HCEC 1CT (cell line): ENCODE data around the gene PLPP2.

Experiments used
- DNase-seq: peaks from one replicate; pipeline ENCODE4 v3.0.0-alpha.2; 2017

The PLPP2 gene

DNA sequence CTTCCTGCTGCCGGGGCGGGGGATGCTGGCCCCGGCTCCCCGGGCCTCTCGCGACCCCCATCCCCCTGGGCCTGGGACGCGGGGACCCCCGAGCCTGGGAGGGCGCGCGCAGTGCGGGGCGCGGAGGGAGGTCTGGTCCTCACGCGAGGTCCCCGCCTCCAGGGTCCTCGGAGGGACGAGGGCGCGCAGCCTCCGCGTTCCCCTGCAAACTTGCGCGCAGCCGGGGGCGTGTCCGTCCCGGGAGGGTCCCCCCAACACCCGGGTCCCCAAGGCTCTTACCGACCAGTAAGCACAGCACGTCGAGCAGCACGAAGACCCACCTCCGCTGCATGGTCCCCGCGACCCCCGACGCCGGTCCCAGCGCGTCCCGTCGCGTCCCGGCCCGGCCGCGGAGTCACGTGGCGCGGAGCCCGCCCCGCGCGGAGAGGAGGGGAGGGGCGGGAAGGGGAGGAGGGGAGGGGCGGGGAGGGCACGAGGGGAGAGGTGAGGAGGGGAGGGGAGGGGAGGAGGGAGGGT, at the start of gene PLPP2:
Gene PLPP2 (minus strand): TSS at position 398 of the 516 bp plus-strand sequence. CDS start 67 bp downstream, at position 331.
- DNase-seq, result no peak

DNA sequence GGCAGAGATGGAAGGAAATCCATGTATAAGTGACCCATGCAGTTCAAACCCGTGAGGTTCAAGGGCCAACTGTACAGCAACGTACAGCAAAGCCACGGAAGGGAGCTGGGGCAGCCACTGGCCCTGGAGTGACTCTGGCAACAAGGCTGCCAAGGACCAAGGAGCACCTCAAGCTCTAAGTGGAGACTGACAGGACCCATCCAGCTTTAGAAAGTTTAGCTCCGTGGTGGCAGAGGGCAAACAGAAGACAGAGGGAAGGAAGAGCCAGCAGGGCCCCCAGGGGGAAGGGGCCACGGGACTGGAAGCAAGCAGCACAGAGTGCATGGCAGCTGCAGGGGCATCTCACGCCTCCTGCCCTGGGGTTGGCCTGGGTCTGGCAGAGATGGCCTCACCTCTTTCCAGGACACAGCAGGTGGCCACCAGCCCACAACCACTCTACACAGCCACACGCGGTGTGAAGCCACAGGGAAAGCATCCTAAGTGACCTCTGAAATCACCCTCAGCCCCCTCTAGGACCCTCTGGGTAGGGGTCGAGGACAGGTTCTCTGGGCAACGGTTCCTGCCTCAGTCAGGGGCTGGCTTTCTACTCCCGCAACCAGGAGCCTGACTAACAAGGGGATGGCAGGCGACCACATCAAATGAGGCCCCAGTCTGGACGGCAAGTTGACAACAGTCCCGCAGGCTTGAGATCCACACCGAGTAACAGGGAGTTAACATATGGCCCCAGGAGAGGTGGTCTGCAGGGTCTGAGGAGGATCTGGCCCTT, 49.6 kb upstream of the PLPP2 start:
- DNase-seq, result no peak

DNA sequence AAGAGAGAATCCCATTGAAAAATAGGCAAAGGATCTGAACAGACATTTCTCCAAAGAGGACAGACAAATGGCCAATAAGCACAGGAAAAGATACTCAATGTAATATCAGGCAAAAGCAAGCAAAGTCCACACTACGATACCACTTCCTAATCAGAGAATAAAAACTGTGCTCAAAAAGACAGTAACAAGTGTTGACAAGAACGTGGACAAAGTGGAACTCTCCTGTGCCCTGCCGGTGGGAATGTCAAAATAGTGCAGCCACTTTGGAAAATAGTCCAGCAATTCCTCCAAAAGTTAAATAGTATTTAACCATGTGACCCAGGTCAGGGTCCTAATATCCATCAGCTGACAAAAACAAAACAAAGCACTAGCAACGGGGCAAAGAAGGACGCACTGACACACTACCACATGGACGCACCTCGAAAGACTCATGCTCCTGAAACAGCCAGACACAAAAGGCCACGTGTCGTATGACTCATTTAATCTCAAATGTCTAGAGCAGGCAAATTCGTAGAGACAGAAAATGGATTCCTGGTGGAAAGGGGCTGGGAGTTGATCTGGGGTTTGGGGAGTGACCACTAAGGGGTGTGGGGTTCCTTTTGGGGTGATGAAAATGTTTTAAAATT, 48.2 kb upstream of the PLPP2 start:
- no peak for DNase-seq

DNA sequence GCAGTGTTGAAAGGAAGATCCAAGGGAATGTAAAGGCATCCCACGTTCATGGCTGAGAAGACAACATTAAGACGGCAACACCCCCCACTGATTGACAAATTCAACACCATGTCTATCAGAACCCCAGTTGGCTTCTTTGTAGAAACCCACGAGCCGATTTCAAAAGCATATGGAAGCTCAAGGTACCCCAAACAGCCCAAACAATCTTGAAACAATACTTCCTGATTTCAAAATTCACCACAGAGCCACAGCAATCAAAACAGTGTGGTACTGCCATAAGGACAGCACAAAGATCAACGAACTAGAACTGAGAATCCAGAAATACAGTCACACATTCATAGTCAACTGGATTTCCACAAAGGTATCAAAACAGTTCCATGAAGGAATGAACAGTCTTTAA, 47.2 kb upstream of the PLPP2 start:
- no peak for DNase-seq

DNA sequence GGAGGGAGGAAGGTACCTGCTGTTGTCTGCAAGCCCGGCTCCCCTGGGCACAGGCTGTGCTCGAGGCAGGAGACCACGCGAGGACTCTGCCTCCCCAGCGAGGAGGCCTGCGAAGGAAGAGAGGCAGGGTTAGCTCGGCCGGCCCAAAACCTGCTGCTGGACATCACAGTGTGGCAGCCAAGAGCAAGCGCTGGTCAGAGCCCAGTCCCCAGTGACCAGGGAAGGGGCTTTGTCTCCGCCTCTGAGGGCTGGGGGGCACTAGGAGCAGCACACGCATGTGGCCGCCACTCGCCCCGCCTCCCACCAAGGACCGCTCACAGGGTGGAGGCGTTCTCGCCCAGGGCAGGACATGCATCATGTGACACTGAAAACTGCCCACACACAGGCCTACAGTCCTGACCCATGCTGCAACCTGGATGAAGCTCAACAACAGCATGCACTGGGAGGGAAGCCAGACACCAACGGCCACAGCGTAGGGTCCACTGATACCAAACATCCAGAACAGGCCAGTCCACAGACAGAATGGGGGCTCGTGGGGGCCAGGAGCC, 44.9 kb upstream of the PLPP2 start:
- DNase-seq, result no peak

DNA sequence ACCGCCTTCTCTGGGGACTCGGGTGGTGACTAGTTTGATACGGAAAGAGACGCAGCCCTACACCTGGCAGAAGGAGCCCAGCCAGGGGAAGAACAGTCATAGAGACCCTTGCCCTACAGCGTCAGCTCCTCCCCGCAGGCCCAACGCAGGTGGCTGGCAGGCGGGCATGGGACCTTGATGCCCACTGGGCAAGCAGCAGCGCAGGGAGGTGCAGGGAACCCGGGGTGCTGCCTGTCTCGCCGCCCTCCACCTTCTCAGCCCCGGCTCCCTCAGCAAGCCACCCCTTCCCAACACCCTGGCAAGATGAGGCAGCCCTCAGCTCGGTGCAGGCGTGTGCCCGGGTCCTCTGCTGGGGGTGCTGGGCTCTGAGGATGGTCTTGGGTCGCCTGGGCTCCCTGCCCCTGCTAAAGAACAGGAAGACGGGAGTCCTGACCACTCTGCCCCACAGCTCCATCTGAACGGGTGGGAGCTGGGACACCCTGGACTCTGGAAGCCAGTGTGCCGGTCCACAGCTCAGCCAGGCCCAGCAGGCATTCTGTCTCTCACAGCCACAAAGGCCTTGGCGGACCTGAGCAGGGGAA, 44.4 kb upstream of the PLPP2 start:
- no peak for DNase-seq

DNA sequence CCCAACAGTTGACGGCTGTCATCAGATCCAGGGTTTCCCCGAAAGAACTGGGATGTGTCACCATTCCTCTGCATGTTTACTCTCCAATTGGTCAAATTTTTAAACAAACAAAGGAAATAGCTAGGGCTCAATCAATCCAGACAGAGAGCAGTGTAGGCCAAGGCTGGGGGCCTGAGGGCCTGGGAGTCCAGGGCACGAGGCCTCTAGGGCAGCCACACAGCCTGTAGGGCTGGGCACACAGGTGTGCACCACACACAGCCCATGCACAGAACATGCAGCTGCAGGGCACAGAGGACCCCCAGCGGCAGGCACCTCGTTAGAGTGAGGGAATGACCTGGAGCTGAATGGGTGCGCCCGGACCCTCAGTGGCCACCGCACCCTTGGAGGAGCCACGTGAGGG, 43.9 kb upstream of the PLPP2 start:
- no peak for DNase-seq

DNA sequence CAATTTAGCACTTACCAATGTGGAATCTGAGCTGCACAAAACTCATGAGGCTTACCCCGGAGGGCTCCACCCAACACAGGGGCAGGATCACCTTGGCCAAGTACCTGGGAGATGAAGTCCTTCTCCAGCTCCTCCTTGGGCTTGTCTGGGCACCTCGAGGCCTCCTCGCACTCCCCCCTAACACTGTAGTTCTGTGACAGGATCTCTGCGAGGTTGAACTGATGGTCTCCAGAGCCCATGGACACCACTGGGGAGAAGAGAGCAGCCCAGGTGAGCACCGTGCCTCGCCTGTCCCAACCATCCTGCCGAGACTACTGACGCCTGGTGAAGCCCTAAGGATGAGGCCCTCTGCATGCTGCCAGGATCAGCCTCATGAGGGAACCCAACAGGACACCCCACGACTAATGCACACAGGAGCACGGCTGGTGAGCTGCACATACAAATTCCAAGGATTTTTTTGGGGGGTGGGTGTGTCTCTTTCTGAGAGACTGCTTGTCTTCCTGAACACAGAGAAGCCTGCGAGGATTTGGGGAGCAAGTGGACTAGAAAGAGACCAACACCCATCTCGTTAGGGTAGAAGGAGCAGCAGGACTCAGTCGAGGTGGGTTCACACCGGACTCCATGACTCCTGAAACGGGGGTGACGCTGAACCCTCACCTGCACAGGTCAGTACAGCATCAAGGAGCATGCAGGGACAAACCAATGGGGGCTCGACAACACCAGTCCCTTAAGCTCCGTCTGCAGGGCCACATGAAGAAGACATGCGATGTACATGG, 43.3 kb upstream of the PLPP2 start:
- no peak for DNase-seq

DNA sequence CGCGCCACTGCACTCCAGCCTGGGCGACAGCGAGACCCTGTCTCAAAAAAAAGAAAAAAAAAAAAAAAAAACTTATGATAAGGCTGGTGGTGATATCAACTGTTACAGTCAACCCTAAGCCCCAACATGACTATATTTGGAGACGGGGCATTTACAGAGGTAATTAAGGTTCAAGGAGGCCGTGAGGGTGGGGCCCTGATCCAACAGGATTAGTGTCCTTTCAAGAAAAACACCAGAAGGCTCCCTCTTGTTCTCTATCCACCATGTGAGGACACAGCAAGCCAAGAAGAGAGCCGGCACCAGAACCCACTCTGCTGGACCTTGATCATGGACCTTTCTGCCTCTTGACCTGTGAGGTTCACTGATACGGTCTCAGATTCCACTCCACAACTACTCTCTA, 39.3 kb upstream of the PLPP2 start:
- no peak for DNase-seq

DNA sequence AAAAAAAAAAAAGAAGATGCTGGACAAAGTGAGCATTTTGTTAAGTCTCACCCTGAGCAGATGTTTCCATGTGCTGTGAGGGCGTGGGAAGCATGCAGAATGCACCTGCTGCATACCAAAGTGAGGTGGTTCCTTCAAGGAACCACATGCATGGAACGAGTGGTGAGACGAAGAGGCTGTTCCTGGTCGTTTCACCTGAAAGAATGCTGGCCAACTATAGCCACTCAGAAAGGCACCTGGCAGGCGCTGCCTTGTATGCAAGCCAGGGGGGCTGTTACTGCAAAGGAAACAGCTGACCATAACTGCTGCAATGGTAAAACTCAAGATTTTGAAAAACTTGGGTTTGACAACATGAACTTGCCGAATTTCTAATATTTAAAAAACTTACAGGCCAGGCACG, 38.7 kb upstream of the PLPP2 start:
- DNase-seq, result no peak

DNA sequence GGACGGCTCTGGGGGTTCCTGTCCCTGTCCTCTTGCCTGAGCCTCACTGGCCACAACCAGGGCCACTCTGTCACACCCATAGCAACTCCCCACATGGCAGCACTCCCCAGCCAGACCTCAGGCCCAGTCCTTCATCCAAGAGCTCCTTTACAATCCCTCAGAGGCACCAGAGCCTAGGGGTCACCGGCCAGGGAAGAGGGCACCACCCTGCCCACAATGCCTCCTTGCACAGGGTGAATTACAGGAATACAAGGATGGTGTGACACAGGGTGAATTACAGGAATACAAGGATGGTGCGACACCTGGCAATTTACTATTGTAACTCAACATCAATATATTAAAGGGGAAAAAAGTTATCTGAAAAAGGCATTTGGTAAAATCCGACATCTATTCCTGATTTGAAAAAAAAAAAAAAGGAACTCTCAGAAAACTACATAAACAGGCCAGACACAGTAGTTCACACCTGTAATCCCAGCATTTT, 36.9 kb upstream of the PLPP2 start:
- DNase-seq, result no peak

DNA sequence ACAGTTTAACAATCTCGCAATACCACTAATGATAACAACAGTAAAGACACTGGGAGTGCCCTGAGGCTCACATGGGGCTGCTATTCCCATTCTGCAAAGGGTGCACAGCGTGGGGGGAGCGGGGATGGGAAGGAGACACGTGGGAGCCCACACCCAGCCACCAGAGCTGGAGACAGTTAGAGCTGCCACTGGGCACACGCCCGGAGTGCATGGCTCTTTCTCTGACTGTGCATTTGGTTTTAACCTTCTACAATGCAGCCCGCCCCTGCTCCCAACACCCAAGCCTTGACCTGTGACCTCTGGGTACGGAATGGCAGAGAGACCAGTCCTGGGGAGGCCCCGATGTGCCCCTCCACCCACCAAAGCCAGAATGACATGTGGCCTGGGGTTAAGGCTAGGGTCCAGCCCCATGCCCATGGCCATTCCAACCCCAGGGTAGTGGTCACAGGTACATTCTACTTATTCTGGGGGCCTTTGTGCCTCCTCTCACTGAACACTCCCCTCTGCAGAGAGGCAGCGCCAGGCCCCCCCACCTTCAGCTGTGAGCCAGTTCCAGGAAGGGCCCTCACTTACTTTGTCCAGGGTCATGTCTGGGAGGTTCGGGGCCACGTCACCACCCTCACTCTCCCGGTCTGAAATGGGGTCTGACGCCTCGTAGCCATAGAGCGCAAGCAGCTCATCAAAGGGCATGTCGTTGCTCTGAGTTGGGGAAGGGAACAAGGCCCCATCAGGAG, 36.3 kb upstream of the PLPP2 start:
- no peak for DNase-seq

DNA sequence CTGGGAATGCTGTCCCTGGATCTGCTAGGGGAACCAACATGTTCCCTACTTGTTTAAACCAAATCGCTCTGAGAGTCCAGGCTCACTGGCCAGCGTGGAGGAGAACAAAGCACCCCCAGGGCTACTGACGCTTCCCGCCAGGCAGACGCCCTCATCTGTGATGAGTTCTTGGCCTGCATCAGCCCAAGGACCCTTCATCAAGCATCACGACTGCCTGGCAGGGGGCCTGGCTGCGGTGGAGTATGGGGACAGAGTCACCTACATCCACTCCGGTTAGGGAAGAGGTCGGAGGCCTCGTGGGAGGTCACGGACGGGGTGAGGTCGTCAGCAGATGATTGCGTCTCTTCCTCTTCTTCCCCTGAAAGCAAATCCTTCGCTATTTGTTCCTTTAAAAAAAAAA, 35.7 kb upstream of the PLPP2 start:
- no peak for DNase-seq

DNA sequence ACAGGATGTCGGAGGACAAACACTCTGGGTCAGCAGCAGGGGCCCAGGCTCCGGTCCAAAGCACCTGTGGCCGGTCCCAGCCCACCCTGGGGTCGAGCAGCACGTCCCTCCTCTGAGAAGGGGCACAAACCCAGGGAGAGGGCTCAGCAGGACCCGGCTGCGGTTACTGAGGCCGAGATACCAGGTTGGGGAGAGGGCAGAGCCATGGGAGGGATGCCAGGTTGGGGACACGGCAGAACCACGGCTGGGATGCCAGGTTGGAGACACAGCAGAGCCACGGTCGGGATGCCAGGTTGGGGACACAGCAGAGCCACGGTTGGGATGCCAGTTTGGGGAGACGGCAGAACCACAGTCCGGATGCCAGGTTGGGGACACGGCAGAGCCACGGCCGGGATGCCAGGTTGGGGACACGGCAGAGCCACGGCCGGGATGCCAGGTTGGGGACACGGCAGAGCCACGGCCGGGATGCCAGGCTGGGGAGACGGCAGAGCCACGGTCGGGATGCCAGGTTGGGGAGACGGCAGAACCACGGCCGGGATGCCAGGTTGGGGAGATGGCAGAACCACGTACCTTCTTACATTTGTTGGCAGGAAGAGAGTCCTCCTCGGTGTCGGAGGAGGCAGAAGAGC, 34.8 kb upstream of the PLPP2 start:
- DNase-seq, result no peak

DNA sequence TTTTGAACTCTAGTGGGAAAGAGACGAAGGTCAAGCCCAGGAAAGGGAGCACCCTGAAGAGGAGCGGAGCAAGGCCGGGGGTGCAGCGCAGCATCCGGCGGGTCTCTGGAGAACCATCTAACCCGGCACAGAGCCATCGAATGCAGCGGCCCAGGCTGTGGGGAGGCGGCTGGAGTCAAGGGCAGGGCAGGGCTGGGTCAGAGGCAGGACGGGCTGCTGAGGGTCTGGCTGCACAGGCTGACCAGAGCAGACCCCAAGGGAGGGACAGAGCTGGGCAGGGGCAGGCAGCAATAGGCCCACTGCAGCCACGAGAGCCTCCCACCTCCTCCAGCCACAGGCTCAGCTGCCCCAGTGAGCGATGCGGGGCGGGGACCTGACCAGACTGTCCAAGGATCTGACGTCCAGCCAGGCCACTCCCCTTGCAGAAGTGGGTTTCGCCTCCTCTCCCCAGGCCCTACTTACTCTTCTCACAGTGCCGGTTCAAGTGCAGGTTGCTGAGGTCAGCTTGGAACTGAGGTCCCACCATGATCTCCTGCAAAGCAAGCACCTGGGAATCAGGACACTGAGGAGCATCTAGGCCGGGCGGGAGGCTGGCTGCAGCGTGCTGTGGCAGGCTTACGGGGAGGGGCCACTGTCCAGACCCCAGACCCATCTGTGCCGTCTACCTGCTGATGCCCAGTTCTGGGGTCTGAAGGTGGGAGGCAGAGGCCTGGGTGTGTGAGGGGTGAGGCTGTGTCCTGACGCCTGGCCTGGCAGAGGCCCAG, 34.2 kb upstream of the PLPP2 start:
- DNase-seq, result no peak

DNA sequence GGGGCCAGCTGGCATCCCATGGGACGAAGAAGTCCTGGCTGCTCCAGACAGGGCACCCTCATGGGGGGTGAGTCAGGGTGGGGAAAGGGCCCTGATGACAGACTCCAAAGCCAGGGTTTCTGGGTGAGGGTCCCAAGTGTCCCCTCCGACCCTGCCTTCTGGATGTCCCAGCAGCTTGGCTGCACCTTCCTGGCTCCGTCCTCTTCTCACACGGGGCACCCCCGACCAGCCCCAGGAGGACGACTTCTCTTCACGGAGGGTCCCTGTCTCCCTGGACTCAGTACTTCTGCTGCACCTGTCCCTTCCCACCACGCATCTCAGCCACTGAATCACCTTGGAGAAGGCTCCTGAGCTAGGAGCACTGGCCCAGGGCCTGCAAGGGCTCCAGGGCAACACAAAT, 33.5 kb upstream of the PLPP2 start:
- DNase-seq, result no peak

DNA sequence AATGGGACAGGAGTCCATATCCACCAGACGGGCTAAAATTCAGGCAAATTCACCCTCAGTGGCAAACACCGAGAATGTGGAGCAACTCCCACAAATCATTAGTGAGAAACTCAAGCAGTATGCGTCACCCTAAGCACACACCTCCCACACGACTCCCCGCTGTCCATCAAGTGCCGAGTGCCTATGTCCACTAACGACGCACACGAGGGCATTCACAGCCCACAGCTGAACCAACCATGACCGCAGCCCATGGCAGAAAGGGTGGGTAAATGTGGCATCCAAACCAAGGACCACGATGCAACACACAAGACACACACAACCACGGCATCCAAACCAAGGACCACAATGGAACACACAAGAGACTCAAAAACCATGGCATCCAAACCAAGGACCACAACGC, 31.4 kb upstream of the PLPP2 start:
- DNase-seq, result no peak

DNA sequence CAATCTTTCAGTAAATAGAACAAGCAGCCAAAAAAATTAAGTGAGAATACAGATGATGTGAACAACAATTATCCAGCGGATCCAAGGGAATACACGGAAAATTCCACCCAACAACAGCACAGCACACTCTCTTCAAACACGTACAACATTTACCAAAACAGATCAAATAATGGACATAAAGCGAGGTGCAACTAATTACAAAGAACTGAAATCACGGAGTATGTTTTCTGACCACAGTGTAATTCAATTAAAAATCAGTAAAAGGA, 27.2 kb upstream of the PLPP2 start:
- no peak for DNase-seq

DNA sequence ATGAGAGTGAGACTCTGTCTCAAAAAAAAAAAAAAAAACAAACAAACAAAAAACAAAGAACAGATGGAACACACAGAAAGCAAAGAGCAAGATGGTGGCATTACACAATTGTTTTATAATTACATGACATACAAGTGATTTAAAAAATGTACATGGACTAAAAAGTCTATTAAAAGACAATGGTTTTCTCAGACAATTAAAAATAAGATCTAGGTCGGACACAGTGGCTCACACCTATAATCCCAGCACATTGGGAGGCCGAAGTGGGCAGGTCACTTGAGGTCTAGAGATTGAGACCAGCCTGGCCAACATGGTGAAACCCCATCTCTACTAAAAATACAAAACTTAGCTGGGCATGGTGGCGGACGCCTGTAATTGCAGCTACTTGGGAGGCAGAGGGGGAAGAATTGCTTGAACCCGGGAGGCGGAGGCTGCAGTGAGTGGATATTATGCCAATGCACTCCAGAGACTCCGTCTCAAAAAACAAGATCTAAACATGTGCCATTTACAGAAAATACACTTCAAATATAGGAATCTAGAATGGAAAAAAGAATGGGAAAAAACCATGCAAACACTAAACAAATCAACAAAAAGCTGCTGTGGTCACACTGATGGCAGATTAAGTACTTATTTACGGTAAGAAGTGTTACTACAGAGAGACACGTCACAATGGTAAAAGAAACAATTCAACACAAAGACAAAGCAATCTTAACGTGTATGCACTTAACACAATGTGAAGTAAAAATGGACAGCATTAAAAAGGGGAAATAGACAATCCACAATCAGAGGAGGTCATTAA, 26.7 kb upstream of the PLPP2 start:
- DNase-seq, result no peak

DNA sequence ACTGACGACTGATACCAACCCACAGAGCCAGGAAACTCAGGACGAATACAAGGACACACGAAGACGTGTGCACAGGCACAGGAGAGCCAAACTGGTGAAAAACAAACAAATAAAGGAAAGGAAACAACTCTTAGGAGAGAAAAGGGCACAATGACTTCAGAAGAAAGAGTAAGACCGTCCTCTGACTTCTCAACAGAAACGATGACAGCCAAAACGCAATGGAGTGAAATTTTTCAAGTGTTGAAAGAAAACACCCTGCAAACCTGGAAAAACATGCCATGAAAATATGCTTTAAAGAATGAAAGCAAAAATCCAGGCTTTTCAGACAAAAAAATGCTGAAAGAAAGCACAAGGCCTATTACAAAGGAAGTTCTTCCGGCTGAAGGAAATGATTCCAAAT, 24.6 kb upstream of the PLPP2 start:
- DNase-seq, result no peak
